OCI-LY3 (cell line): Measurements from ENCODE around the gene SESN1.

Experiments
- CTCF ChIP-seq: fragments of 200-600, 300-600 bp; sonication (generic); IDR thresholded peaks from 2 replicates; pipeline ENCODE4 v1.5.1; 2014; ENCODE audit warnings: antibody characterized with exemption, low read length, low read depth
- EZH2phosphoT487 ChIP-seq: fragments of 200-600 bp; shearing (Covaris generic); IDR thresholded peaks from 2 replicates; pipeline ENCODE4 v1.6.1; 2018; ENCODE audit warnings: antibody characterized with exemption, mixed run types, low read depth

GRCh38 chr6:108940741-108941140 is 153.9 kb downstream of the SESN1 start:
- TF ChIP-seq CTCF, result no peak
- TF ChIP-seq EZH2phosphoT487, result no peak
